CD8-positive, alpha-beta memory T cell (primary cell): ENCODE results near the gene KAT2A. TPM values are rescaled to one million over a fixed set of nuclear protein-coding genes. Genes with fewer than 3 reads are reported as not detected.

ENCODE experiments used
- CTCF ChIA-PET: fragments of 350-600 bp; sonication (Branson Sonifier 250); formaldehyde crosslinking; loops from one replicate; lab custom pipeline; 2021; ENCODE audit warnings: antibody characterized with exemption; lab: Charles Lee
- POLR2A ChIA-PET: fragments of 350-600 bp; sonication (Branson Sonifier 250); formaldehyde crosslinking; loops from one replicate; lab custom pipeline; 2021; ENCODE audit warnings: antibody characterized with exemption; lab: Charles Lee
- DNase-seq, 5 donors: peaks; one replicate each; pipeline versions ENCODE4 v3.0.0 to v3.0.0-alpha.2; 2020 to 2022; ENCODE audit warnings: mixed read lengths in 1 of 5
- H3K27ac ChIP-seq: one replicate; pipeline ENCODE4 v1.7.0; 2013; ENCODE audit warnings: low read depth, mild to moderate bottlenecking, low read length, moderate library complexity
- H3K27me3 ChIP-seq: 2 replicates; pipeline ENCODE4 v1.7.0; 2013; ENCODE audit warnings: low read length, mild to moderate bottlenecking; ENCODE audit not compliant: insufficient read depth, poor library complexity, severe bottlenecking
- H3K36me3 ChIP-seq: 2 replicates; pipeline ENCODE4 v1.7.0; 2013; ENCODE audit warnings: mild to moderate bottlenecking, low read length, moderate library complexity; ENCODE audit not compliant: insufficient read depth
- H3K4me1 ChIP-seq: 2 replicates; pipeline ENCODE4 v1.7.0; 2013; ENCODE audit warnings: mild to moderate bottlenecking, low read length, moderate library complexity; ENCODE audit not compliant: insufficient read depth
- H3K4me3 ChIP-seq: 2 replicates; pipeline ENCODE4 v1.7.0; 2013; ENCODE audit warnings: mild to moderate bottlenecking, low read length
- H3K9me3 ChIP-seq: 2 replicates; pipeline ENCODE4 v1.7.0; 2013; ENCODE audit warnings: mild to moderate bottlenecking, low read length
- H3K27ac Mint-ChIP-seq, 8 donors: one replicate each; pipeline ENCODE4 v1.8.0; 2020 to 2021; ENCODE audit warnings: mixed read lengths in 8 of 8, mild to moderate bottlenecking in 6 of 8, inconsistent platforms in 3 of 8, moderate library complexity in 3 of 8
- H3K27me3 Mint-ChIP-seq, 2 donors: one replicate each; pipeline ENCODE4 v1.8.0; 2020 to 2021; ENCODE audit warnings: mixed read lengths in 2 of 2, mild to moderate bottlenecking in 1 of 2, moderate library complexity in 1 of 2
- H3K36me3 Mint-ChIP-seq, 3 donors: one replicate each; pipeline ENCODE4 v1.8.0; 2020 to 2021; ENCODE audit warnings: mixed read lengths in 3 of 3, inconsistent platforms in 1 of 3, mild to moderate bottlenecking in 1 of 3
- H3K4me1 Mint-ChIP-seq, 3 donors: one replicate each; pipeline ENCODE4 v1.8.0; 2020 to 2021; ENCODE audit warnings: mixed read lengths in 3 of 3, inconsistent platforms in 1 of 3, mild to moderate bottlenecking in 1 of 3
- H3K4me3 Mint-ChIP-seq, 7 donors: one replicate each; pipeline ENCODE4 v1.8.0; 2020 to 2021; ENCODE audit warnings: mixed read lengths in 7 of 7, mild to moderate bottlenecking in 6 of 7, moderate library complexity in 4 of 7, inconsistent platforms in 2 of 7
- H3K9me3 Mint-ChIP-seq, 5 donors: one replicate each; pipeline ENCODE4 v1.8.0; 2020 to 2022; ENCODE audit warnings: mixed read lengths in 5 of 5, mild to moderate bottlenecking in 3 of 5, moderate library complexity in 2 of 5, inconsistent platforms in 1 of 5
- polyA plus RNA-seq: library from polyadenylated mRNA; unstranded; fragments of 300-500 nt; fragmentation: Illumina TruSeq; gene quantifications from one replicate; pipeline ENCODE4 v1.2.3, GENCODE V29; 2021
- total RNA-seq, 2 experiments: library from RNA; stranded (reverse); gene quantifications; one replicate each; pipeline ENCODE4 v1.2.3, GENCODE V29; 2021

The KAT2A gene
- total and polyA plus RNA-seq, 3 experiments from 2014 or later, result 8.5 to 53.3 (median 52.5) TPM

GRCh38 chr17:42103221-42103954 is 17.8 kb downstream of the KAT2A start:
- H3K27ac Mint-ChIP-seq, result peak overlapping the region in 1 of 8 donors; percentile 41
- H3K4me3 Mint-ChIP-seq, result peak overlapping the region in 1 of 7 donors; percentile 44
- H3K36me3 ChIP-seq, result no peaks in the 10 kb centered on the region
- no peaks in the 10 kb centered on the region for H3K27me3 Mint-ChIP-seq
- H3K9me3 ChIP-seq, result no peaks in the 10 kb centered on the region
- ChIA-PET CTCF (interaction anchor here (0.8 to 1.6 kb wide), 6 partner anchors 12 to 137 kb away, joined by 3 to 4 read pairs (median 4); partner anchors contain the start of gene NKIRAS2), POLR2A (no interaction called here)
- peaks cover 0 to 11% (median 6%) of the 10 kb centered on the region in 3 donors for H3K4me1 Mint-ChIP-seq
- H3K27me3 ChIP-seq, result no peaks in the 10 kb centered on the region
- H3K27ac ChIP-seq, result no peak overlapping the region
- no peak overlapping the region for H3K4me3 ChIP-seq
- peaks cover 0 to 32% (median 3%) of the 10 kb centered on the region in 3 donors for H3K36me3 Mint-ChIP-seq
- H3K4me1 ChIP-seq, result peaks cover 9% of the 10 kb centered on the region
- H3K9me3 Mint-ChIP-seq, result no peaks in the 10 kb centered on the region
- DNase-seq, result peak in 1 of 5 donors; percentile 30

- Mint-ChIP-seq H3K4me1 (peaks cover 5 to 8% (median 6%) of the 10 kb centered on the region in 3 donors), H3K36me3 (peaks cover 0 to 26% (median 2%) of the 10 kb centered on the region in 3 donors), H3K9me3 (no peaks in the 10 kb centered on the region), H3K4me3 (no peak overlapping the region), H3K27ac (peak overlapping the region in 2 of 8 donors; percentile 17 to 95), H3K27me3 (peaks cover 3 to 15% of the 10 kb centered on the region in 2 donors)
- CTCF ChIA-PET, result interaction anchor here (0.6 to 1.6 kb wide), 8 partner anchors 9 to 79 kb away, joined by 3 to 13 read pairs (median 4); partner anchors contain the start of genes DHX58 and KCNH4
- no peak overlapping the region for H3K27ac ChIP-seq
- no peaks in the 10 kb centered on the region for H3K36me3 ChIP-seq
- H3K27me3 ChIP-seq, result peaks cover 14% of the 10 kb centered on the region
- H3K9me3 ChIP-seq, result no peaks in the 10 kb centered on the region
- no peak overlapping the region for H3K4me3 ChIP-seq
- peak in 4 of 5 donors; percentile 50 to 71 (median 55) for DNase-seq
- POLR2A ChIA-PET, result no interaction called here
- peaks cover 6% of the 10 kb centered on the region for H3K4me1 ChIP-seq
Observed at GRCh38 chr17:42101513-42102292, 19.5 kb downstream of the KAT2A start.

- Histone ChIP-seq H3K27me3 (peaks cover 19% of the 10 kb centered on the region), H3K27ac (no peak overlapping the region), H3K36me3 (no peaks in the 10 kb centered on the region), H3K4me3 (no peak overlapping the region), H3K4me1 (peaks cover 6% of the 10 kb centered on the region), H3K9me3 (no peaks in the 10 kb centered on the region)
- no peak overlapping the region for H3K27ac Mint-ChIP-seq
- CTCF ChIA-PET, result no interaction called here
- H3K4me3 Mint-ChIP-seq, result peak overlapping the region in 1 of 7 donors; percentile 36
- no peak for DNase-seq
- H3K4me1 Mint-ChIP-seq, result peaks cover 5 to 8% (median 6%) of the 10 kb centered on the region in 3 donors
- H3K36me3 Mint-ChIP-seq, result peaks cover 0 to 8% (median 0%) of the 10 kb centered on the region in 3 donors
- H3K27me3 Mint-ChIP-seq, result peaks cover 16 to 32% of the 10 kb centered on the region in 2 donors
- H3K9me3 Mint-ChIP-seq, result no peaks in the 10 kb centered on the region
- POLR2A ChIA-PET, result no interaction called here
Observed at GRCh38 chr17:42098730-42099399, 22.3 kb downstream of the KAT2A start.

DNA sequence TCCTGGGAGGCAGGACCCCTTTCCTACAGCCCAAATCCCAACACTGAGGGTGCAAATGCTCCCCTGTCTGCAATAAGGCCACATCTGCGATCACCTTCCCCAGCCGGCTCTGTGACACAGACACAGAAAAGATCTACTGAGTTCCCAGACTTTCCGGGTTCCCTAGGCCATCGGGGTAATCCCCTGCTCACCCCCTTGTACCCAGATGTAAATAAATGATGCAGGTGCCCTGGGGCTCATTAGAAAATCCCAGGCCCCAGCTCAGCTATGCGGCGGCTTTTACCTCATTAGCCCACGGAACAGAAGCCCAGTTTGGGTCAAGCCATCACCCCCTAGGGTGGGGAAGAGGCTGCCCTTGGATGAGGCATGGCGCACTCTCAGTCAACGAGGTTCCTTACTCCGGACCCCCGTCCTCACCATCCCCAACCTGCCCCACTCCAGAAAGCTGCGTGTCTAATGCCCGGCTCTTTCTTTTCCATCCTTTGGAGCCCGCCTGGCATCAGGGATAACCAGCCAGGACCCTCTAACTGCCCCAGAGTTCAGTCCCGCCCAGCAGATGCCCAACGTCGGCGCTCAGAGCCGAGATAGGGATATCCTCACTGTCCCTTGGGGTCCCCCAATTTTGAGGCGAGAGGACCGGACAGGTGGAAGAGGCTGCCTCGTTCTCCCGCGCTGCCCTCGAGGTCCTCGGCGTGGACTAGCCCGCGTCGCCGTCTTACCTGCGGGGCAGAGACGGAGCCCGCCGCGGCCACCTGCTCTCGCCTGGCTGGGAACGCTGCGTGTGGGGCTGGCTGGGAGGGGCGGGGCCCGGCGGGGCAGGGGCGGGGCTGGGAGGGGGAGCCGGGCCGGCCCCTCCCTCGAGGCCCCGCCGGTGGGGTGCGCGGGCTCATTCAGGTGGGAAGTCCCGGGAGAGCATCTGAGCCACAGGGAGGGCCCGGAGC is 23.2 kb downstream of the KAT2A start, which contains the start of gene ZNF385C:
Gene ZNF385C (minus strand): TSS at position 783 of the 941 bp plus-strand sequence. CDS start 35,417 bp downstream, outside the sequence.
- Histone ChIP-seq H3K4me3 (no peak within 1 kb of the TSS), H3K36me3 (no peaks in the 10 kb centered on the region), H3K27ac (no peak within 1 kb of the TSS), H3K4me1 (peaks cover 6% of the 10 kb centered on the region), H3K27me3 (peaks cover 19% of the 10 kb centered on the region), H3K9me3 (no peaks in the 10 kb centered on the region)
- peak within 1 kb of the TSS in 1 of 8 donors; percentile 29 for H3K27ac Mint-ChIP-seq
- POLR2A ChIA-PET, result interaction anchor here (0.5 kb wide), 1 partner anchor 135 kb away, joined by 3 read pairs; no protein-coding TSS in a partner anchor
- H3K4me1 Mint-ChIP-seq, result peaks cover 5 to 8% (median 6%) of the 10 kb centered on the region in 3 donors
- CTCF ChIA-PET, result interaction anchor here (0.8 to 1.4 kb wide), 2 partner anchors 18 to 73 kb away, joined by 3 read pairs; no protein-coding TSS in a partner anchor
- H3K9me3 Mint-ChIP-seq, result no peaks in the 10 kb centered on the region
- DNase-seq, result peak in 4 of 5 donors; percentile 37 to 67 (median 41)
- peaks cover 0 to 3% (median 0%) of the 10 kb centered on the region in 3 donors for H3K36me3 Mint-ChIP-seq
- peaks cover 16 to 32% of the 10 kb centered on the region in 2 donors for H3K27me3 Mint-ChIP-seq
- H3K4me3 Mint-ChIP-seq, result peak within 1 kb of the TSS in 5 of 7 donors; percentile 25 to 78 (median 54)

GRCh38 chr17:42096360-42097111 is 24.6 kb downstream of the KAT2A start:
- no peaks in the 10 kb centered on the region for H3K36me3 ChIP-seq
- H3K4me1 ChIP-seq, result peaks cover 6% of the 10 kb centered on the region
- Mint-ChIP-seq H3K9me3 (no peaks in the 10 kb centered on the region), H3K4me3 (peak overlapping the region in 1 of 7 donors; percentile 32), H3K27me3 (peaks cover 18 to 41% of the 10 kb centered on the region in 2 donors), H3K36me3 (no peaks in the 10 kb centered on the region), H3K4me1 (peaks cover 5 to 8% (median 6%) of the 10 kb centered on the region in 3 donors), H3K27ac (no peak overlapping the region)
- POLR2A ChIA-PET, result no interaction called here
- H3K27ac ChIP-seq, result no peak overlapping the region
- H3K9me3 ChIP-seq, result no peaks in the 10 kb centered on the region
- H3K4me3 ChIP-seq, result no peak overlapping the region
- CTCF ChIA-PET, result interaction anchor here (0.8 to 1.7 kb wide), 3 partner anchors 14 to 133 kb away, joined by 3 to 4 read pairs (median 3); no protein-coding TSS in a partner anchor
- H3K27me3 ChIP-seq, result peaks cover 19% of the 10 kb centered on the region
- no peak for DNase-seq

DNA sequence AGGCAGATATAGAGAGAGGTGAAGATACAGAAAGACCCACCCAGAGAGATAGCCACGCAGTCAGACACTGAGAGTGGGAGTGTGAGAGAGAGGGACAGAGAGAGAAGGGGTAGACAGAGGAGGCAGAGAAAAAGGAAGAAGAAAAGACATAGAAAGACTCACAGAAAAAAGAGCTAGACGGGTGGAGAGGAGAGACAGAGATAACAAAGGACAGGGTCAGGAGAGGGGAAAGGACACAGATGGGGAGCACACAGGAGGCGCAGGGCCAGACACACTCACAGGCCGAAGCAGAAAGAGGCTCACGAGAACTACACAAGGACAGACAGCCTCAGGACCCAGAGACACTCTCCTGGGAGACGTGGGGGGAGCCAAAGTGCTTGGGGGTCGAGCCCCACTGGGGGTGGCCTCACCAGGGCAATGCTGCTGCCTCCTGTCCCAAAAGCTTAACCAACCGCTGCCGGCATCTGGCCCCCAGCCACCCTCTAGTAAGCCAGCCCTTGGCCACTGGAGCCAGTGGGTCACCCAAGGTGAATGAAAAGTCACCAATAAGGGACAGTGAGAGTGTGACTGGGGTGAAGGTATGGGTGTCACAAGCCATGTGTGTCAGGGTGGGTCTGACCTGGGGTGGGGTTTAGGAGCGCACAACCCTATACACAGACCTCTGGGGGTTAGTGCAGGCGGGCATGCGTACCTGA is 26.6 kb downstream of the KAT2A start:
- H3K36me3 ChIP-seq, result no peaks in the 10 kb centered on the region
- Mint-ChIP-seq H3K4me3 (no peak overlapping the region), H3K27me3 (peaks cover 20 to 46% of the 10 kb centered on the region in 2 donors), H3K36me3 (no peaks in the 10 kb centered on the region), H3K9me3 (no peaks in the 10 kb centered on the region), H3K27ac (no peak overlapping the region), H3K4me1 (peaks cover 5 to 8% (median 6%) of the 10 kb centered on the region in 3 donors)
- DNase-seq, result no peak
- H3K4me1 ChIP-seq, result peaks cover 6% of the 10 kb centered on the region
- H3K27ac ChIP-seq, result no peak overlapping the region
- ChIA-PET CTCF (interaction anchor here (1.1 kb wide), 1 partner anchor 27 kb away, joined by 3 read pairs; no protein-coding TSS in a partner anchor), POLR2A (no interaction called here)
- H3K4me3 ChIP-seq, result no peak overlapping the region
- H3K27me3 ChIP-seq, result peaks cover 19% of the 10 kb centered on the region
- H3K9me3 ChIP-seq, result no peaks in the 10 kb centered on the region
